Neural cell (in vitro differentiated cells): Measurements from ENCODE around the gene C17orf100.

Source experiments
- CTCF ChIP-seq: fragments of 450-650 bp; IDR thresholded peaks from 2 replicates; pipeline ENCODE4 v1.5.1; 2014; ENCODE audit warnings: antibody characterized with exemption, mild to moderate bottlenecking, moderate library complexity; ENCODE audit not compliant: poor library complexity, severe bottlenecking
- EP300 ChIP-seq: fragments of 450-650 bp; conservative IDR thresholded peaks from 2 replicates; pipeline ENCODE4 v1.6.1; 2014; ENCODE audit warnings: antibody characterized with exemption, mild to moderate bottlenecking, moderate library complexity; ENCODE audit not compliant: poor library complexity, severe bottlenecking
- EZH2 ChIP-seq: fragments of 200-600, 300-800 bp; shearing (Covaris generic), sonication (generic); IDR thresholded peaks from 2 replicates; pipeline ENCODE4 v1.6.1; 2014; ENCODE audit warnings: antibody characterized with exemption, low read length, borderline replicate concordance, mild to moderate bottlenecking; ENCODE audit not compliant: insufficient read depth, poor library complexity, severe bottlenecking
- POLR2AphosphoS5 ChIP-seq: IDR thresholded peaks from 2 replicates; pipeline ENCODE4 v1.6.1; 2012
- REST ChIP-seq: IDR thresholded peaks from 2 replicates; pipeline ENCODE4 v1.6.1; 2012; ENCODE audit warnings: borderline replicate concordance

- TF ChIP-seq CTCF (no peak), EZH2 (no peak), REST (no peak), POLR2AphosphoS5 (no peak), EP300 (no peak)
Measured at GRCh38 chr17:6638046-6638908, 13.3 kb upstream of the C17orf100 start.
